A549 (cell line): ENCODE measurements around the gene MARCO.

Experiments used
- BHLHE40 ChIP-seq: IDR thresholded peaks from 2 replicates; pipeline ENCODE4 v1.6.1; 2012; ENCODE audit warnings: low read depth, low read length, inconsistent platforms
- CEBPB ChIP-seq, 2 experiments: fragments of >200 bp in 1 of 2; sonication (Bioruptor Twin) in 1 of 2; formaldehyde crosslinking in 1 of 2; IDR thresholded peaks; 2 replicates each; pipeline ENCODE4 v1.6.1; 2012 to 2016
- CTCF ChIP-seq: fragments of >200 bp; sonication (Bioruptor Twin); formaldehyde crosslinking; IDR thresholded peaks from 3 replicates; pipeline ENCODE4 v1.5.1; 2016
- EP300 ChIP-seq, 2 experiments: fragments of >200 bp; sonication (Bioruptor Twin); formaldehyde crosslinking; IDR thresholded peaks; 2 replicates in 1 of 2; 3 replicates in 1 of 2; pipeline ENCODE4 v1.6.1; 2016 to 2017
- FOXS1 ChIP-seq: fragments of 250-450 bp; sonication (Bioruptor Pico); IDR thresholded peaks from 2 replicates; pipeline ENCODE4 v1.5.0; 2020; ENCODE audit warnings: mild to moderate bottlenecking, moderate library complexity
- MAX ChIP-seq: IDR thresholded peaks from 2 replicates; pipeline ENCODE4 v1.6.1; 2012
- MYC ChIP-seq: IDR thresholded peaks from 2 replicates; pipeline ENCODE4 v1.6.1; 2012; ENCODE audit warnings: mild to moderate bottlenecking, inconsistent platforms, low read length, improper control_type of control experiment, borderline replicate concordance
- POLR2A ChIP-seq: IDR thresholded peaks from 2 replicates; pipeline ENCODE4 v1.6.1; 2012; ENCODE audit warnings: mild to moderate bottlenecking, low read length
- RFX5 ChIP-seq: fragments of 450-650 bp; IDR thresholded peaks from 2 replicates; pipeline ENCODE4 v1.7.1; 2014; ENCODE audit warnings: antibody characterized with exemption, mild to moderate bottlenecking, moderate library complexity
- SREBF2 ChIP-seq: fragments of 450-650 bp; IDR thresholded peaks from 2 replicates; pipeline ENCODE4 v1.6.1; 2014; ENCODE audit warnings: mild to moderate bottlenecking, moderate library complexity

- TF ChIP-seq CTCF (no peak), BHLHE40 (no peak), POLR2A (no peak), CEBPB (IDR thresholded peaks at IDR 0.05) (no peak), SREBF2 (no peak), MYC (no peak), RFX5 (no peak), EP300 (IDR thresholded peaks at IDR 0.05) (no peak), MAX (no peak), FOXS1 (no peak)
Measured at GRCh38 chr2:119026890-119027289, 84.9 kb downstream of the MARCO start.
